Neural cell (in vitro differentiated cells): Measurements from ENCODE around the gene PHLDB2. TPM values are rescaled to one million over a fixed set of nuclear protein-coding genes. Genes with fewer than 3 reads are reported as not detected.

Experiments
- H2AFZ ChIP-seq: fragments of 200-600, 300-800 bp; sonication (generic), shearing (Covaris generic); 2 replicates; pipeline ENCODE4 v1.6.0; 2014; ENCODE audit warnings: low read depth, mild to moderate bottlenecking, antibody characterized with exemption, low read length, moderate library complexity
- H3F3A ChIP-seq: fragments of 200-600 bp; shearing (Covaris generic); 2 replicates; pipeline ENCODE4 v1.6.1; 2016; ENCODE audit warnings: mild to moderate bottlenecking, moderate library complexity, mixed read lengths, antibody characterized with exemption, low read length; ENCODE audit not compliant: insufficient read depth, poor library complexity, severe bottlenecking
- H3K27ac ChIP-seq: fragments of 200-600, 300-800 bp; sonication (generic), shearing (Covaris generic); 2 replicates; pipeline ENCODE4 v1.5.1; 2014; ENCODE audit warnings: mild to moderate bottlenecking, low read length, moderate library complexity
- H3K27me3 ChIP-seq: fragments of 300-800, 200-600 bp; sonication (generic), shearing (Covaris generic); 2 replicates; pipeline ENCODE4 v1.6.0; 2014; ENCODE audit warnings: mild to moderate bottlenecking, low read depth, low read length, moderate library complexity; ENCODE audit not compliant: insufficient read depth
- H3K36me3 ChIP-seq: fragments of 300-800, 200-600 bp; sonication (generic), shearing (Covaris generic); 2 replicates; pipeline ENCODE4 v1.5.1; 2014; ENCODE audit warnings: mild to moderate bottlenecking, antibody characterized with exemption, low read length, moderate library complexity; ENCODE audit not compliant: insufficient read depth
- H3K4me2 ChIP-seq: fragments of 300-800, 200-600 bp; sonication (generic), shearing (Covaris generic); 2 replicates; pipeline ENCODE4 v1.6.0; 2014; ENCODE audit warnings: mild to moderate bottlenecking, low read length
- H3K4me3 ChIP-seq: fragments of 300-800, 200-600 bp; sonication (generic), shearing (Covaris generic); 2 replicates; pipeline ENCODE4 v1.5.1; 2014; ENCODE audit warnings: mild to moderate bottlenecking, low read length, moderate library complexity
- H3K79me2 ChIP-seq: fragments of 200-600 bp; shearing (Covaris generic); replicated peaks from 2 replicates; pipeline ENCODE4 v1.6.0; 2014; ENCODE audit warnings: mild to moderate bottlenecking, low read length, moderate library complexity; ENCODE audit not compliant: insufficient read depth
- H3K9ac ChIP-seq: fragments of 300-800, 200-600 bp; sonication (generic), shearing (Covaris generic); 2 replicates; pipeline ENCODE4 v1.6.1; 2016; ENCODE audit warnings: mild to moderate bottlenecking, low read length, mixed read lengths
- H3K9me2 ChIP-seq: fragments of 200-600 bp; shearing (Covaris generic); 2 replicates; pipeline ENCODE4 v1.6.1; 2016; ENCODE audit warnings: mild to moderate bottlenecking, low read length, mixed read lengths; ENCODE audit not compliant: insufficient read depth
- H3K9me3 ChIP-seq: fragments of 200-600, 300-800 bp; sonication (generic), shearing (Covaris generic); 2 replicates; pipeline ENCODE4 v1.6.1; 2016; ENCODE audit warnings: mild to moderate bottlenecking, mixed run types, low read length, moderate library complexity, mixed read lengths
- H4K20me1 ChIP-seq: fragments of 200-600 bp; shearing (Covaris generic); 2 replicates; pipeline ENCODE4 v1.6.1; 2016; ENCODE audit warnings: mild to moderate bottlenecking, mixed run types; ENCODE audit not compliant: insufficient read depth
- CTCF ChIP-seq: fragments of 450-650 bp; IDR thresholded peaks from 2 replicates; pipeline ENCODE4 v1.5.1; 2014; ENCODE audit warnings: antibody characterized with exemption, mild to moderate bottlenecking, moderate library complexity; ENCODE audit not compliant: poor library complexity, severe bottlenecking
- EP300 ChIP-seq: fragments of 450-650 bp; conservative IDR thresholded peaks from 2 replicates; pipeline ENCODE4 v1.6.1; 2014; ENCODE audit warnings: antibody characterized with exemption, mild to moderate bottlenecking, moderate library complexity; ENCODE audit not compliant: poor library complexity, severe bottlenecking
- EZH2 ChIP-seq: fragments of 200-600, 300-800 bp; shearing (Covaris generic), sonication (generic); IDR thresholded peaks from 2 replicates; pipeline ENCODE4 v1.6.1; 2014; ENCODE audit warnings: antibody characterized with exemption, low read length, borderline replicate concordance, mild to moderate bottlenecking; ENCODE audit not compliant: insufficient read depth, poor library complexity, severe bottlenecking
- MXI1 ChIP-seq: fragments of 450-650 bp; conservative IDR thresholded peaks from 2 replicates; pipeline ENCODE4 v1.6.1; 2014; ENCODE audit warnings: antibody characterized with exemption, mild to moderate bottlenecking; ENCODE audit not compliant: poor library complexity, severe bottlenecking
- POLR2AphosphoS5 ChIP-seq: IDR thresholded peaks from 2 replicates; pipeline ENCODE4 v1.6.1; 2012
- RAD21 ChIP-seq: fragments of 450-650 bp; conservative IDR thresholded peaks from 2 replicates; pipeline ENCODE4 v1.6.1; 2014; ENCODE audit warnings: antibody characterized with exemption, mild to moderate bottlenecking, moderate library complexity
- REST ChIP-seq: IDR thresholded peaks from 2 replicates; pipeline ENCODE4 v1.6.1; 2012; ENCODE audit warnings: borderline replicate concordance
- SMC3 ChIP-seq: fragments of 450-650 bp; conservative IDR thresholded peaks from 2 replicates; pipeline ENCODE4 v1.6.1; 2014; ENCODE audit warnings: antibody characterized with exemption, mild to moderate bottlenecking, moderate library complexity; ENCODE audit not compliant: poor library complexity
- TAF1 ChIP-seq: IDR thresholded peaks from 2 replicates; pipeline ENCODE4 v1.6.1; 2012; ENCODE audit warnings: low read depth
- polyA plus RNA-seq: library from polyadenylated mRNA; depleted of rRNA; stranded (reverse); fragments of >200 nt; gene quantifications from 2 replicates; pipeline ENCODE4 v1.2.3, GENCODE V29; 2014

Gene PHLDB2
- polyA plus RNA-seq, 1 donor from 2014 or later: 1.4 TPM

- H3K36me3 ChIP-seq: peaks cover 12% of the 10 kb centered on the region
- H2AFZ ChIP-seq: peak within 1 kb of the TSS; percentile 78
- peak within 1 kb of the TSS; percentile 88 for H3K4me3 ChIP-seq
- TF ChIP-seq CTCF (no peak), RAD21 (peak; percentile 43), SMC3 (peak; percentile 46), EZH2 (no peak), EP300 (peak; percentile 55), REST (peak; percentile 76), POLR2AphosphoS5 (peak; percentile 84), MXI1 (peak; percentile 64), TAF1 (peak; percentile 69)
- peak within 1 kb of the TSS; percentile 99 for H3K4me2 ChIP-seq
- no peaks in the 10 kb centered on the region for H3F3A ChIP-seq
- H3K27ac ChIP-seq: peak within 1 kb of the TSS; percentile 98
- peak within 1 kb of the TSS; percentile 99 for H3K9ac ChIP-seq
- no peaks in the 10 kb centered on the region for H3K9me2 ChIP-seq
- H3K27me3 ChIP-seq: no peaks in the 10 kb centered on the region
- H3K9me3 ChIP-seq: no peaks in the 10 kb centered on the region
- H3K79me2 ChIP-seq: peaks cover 51% of the 10 kb centered on the region
- H4K20me1 ChIP-seq: no peaks in the 10 kb centered on the region
Measured at GRCh38 chr3:111998636-111999483, 139.8 kb downstream of the PHLDB2 start, which contains the start of gene TAGLN3. Gene TAGLN3, plus strand, starts transcription at chr3:111998922. Its CDS starts 501 bp downstream, at chr3:111999423.

- H2AFZ ChIP-seq: peak overlapping the region; percentile 78
Measured at GRCh38 chr3:111999484-112000324, 140.6 kb downstream of the PHLDB2 start.

More at GRCh38 chr3:111999484-112000324, 140.6 kb downstream of the PHLDB2 start:
- Histone ChIP-seq H3K36me3 (peaks cover 13% of the 10 kb centered on the region), H3K27me3 (no peaks in the 10 kb centered on the region), H3K4me3 (peak overlapping the region; percentile 88), H3K79me2 (peaks cover 58% of the 10 kb centered on the region), H3K9ac (peak overlapping the region; percentile 99), H3F3A (no peaks in the 10 kb centered on the region), H3K9me2 (no peaks in the 10 kb centered on the region), H3K27ac (peak overlapping the region; percentile 98), H4K20me1 (no peaks in the 10 kb centered on the region), H3K9me3 (no peaks in the 10 kb centered on the region), H3K4me2 (peak overlapping the region; percentile 99)
- no peak for TF ChIP-seq EZH2
- peak; percentile 4 for TF ChIP-seq TAF1
- TF ChIP-seq RAD21: no peak
- no peak for TF ChIP-seq SMC3
- TF ChIP-seq CTCF: no peak
- TF ChIP-seq REST: peak; percentile 13
- peak; percentile 59 for TF ChIP-seq POLR2AphosphoS5
- TF ChIP-seq MXI1: no peak
